ENCODE data around the gene VIM. TPM values are rescaled to one million over a fixed set of nuclear protein-coding genes. Genes with fewer than 3 reads are reported as not detected.

Gene VIM
- total and polyA plus RNA-seq, 2 donors (not counting 1 experiment from before 2014, with no cell fraction given): 343 to 375 TPM

GRCh38 chr10:17215782-17216122 lies 12.3 kb upstream of the VIM start:
- Histone ChIP-seq H3K27ac (ENCODE audit: low read length in 2 of 2) (no peak overlapping the region), H3K4me3 (ENCODE audit: control extremely low read depth in 1 of 5, extremely low read depth in 1 of 5, insufficient read depth in 1 of 5, low read depth in 2 of 5, low read length in 4 of 5) (peak overlapping the region in 1 of 5 experiments; percentile 7), H3K27me3 (replicated peaks in 1 of 4; ENCODE audit: control extremely low read depth in 1 of 4, control insufficient read depth in 3 of 4, insufficient read depth in 4 of 4, low read length in 3 of 4) (no peaks in the 10 kb centered on the region), H3K9ac (ENCODE audit: low read length) (no peak overlapping the region), H3K9me3 (ENCODE audit: control extremely low read depth in 1 of 3, control insufficient read depth in 2 of 3, insufficient read depth in 1 of 3, low read length in 2 of 3) (no peaks in the 10 kb centered on the region), H3K36me3 (replicated peaks in 1 of 2; ENCODE audit: control extremely low read depth in 1 of 2, control insufficient read depth in 1 of 2, extremely low read depth in 1 of 2, insufficient read depth in 2 of 2, low read length in 1 of 2) (peaks cover 0 to 5% of the 10 kb centered on the region in 2 experiments), H3K4me1 (ENCODE audit: control insufficient read depth in 2 of 2, insufficient read depth in 2 of 2, low read length in 2 of 2) (peaks cover 0 to 6% of the 10 kb centered on the region in 2 donors), H2AFZ (ENCODE audit: insufficient read depth, low read depth, low read length, poor library complexity, severe bottlenecking) (no peak overlapping the region), H3K4me2 (replicated peaks; ENCODE audit: low read depth, low read length, poor library complexity, severe bottlenecking) (no peak overlapping the region), H4K20me1 (ENCODE audit: control insufficient read depth, insufficient read depth, low read length, poor library complexity, severe bottlenecking) (no peaks in the 10 kb centered on the region), H3K79me2 (ENCODE audit: control insufficient read depth, insufficient read depth, low read length) (peaks cover 5% of the 10 kb centered on the region)
- Mint-ChIP-seq H3K27me3 (no peaks in the 10 kb centered on the region), H3K27ac (no peak overlapping the region), H3K9me3 (ENCODE audit: insufficient read depth) (no peaks in the 10 kb centered on the region), H3K4me3 (no peak overlapping the region), H3K4me1 (peaks cover 7% of the 10 kb centered on the region)
- ChIA-PET POLR2A (no interaction called here), CTCF (interaction anchor here (0.8 to 1.4 kb wide), 3 partner anchors 9 to 15 kb away, joined by 3 to 8 read pairs (median 3); no protein-coding TSS in a partner anchor)
- intact Hi-C loops (cut with micrococcal nuclease): loop anchor here (1.0 kb wide), 2 partner anchors 9 to 13 kb away; partner anchors contain the start of gene VIM
- TF ChIP-seq CTCF (IDR thresholded peaks at IDR 0.05) (no peak), EZH2 (IDR thresholded peaks at IDR 0.05; ENCODE audit: borderline replicate concordance, insufficient read depth, low read depth, low read length, poor library complexity, severe bottlenecking) (no peak)
- no CpG with 5 or more reads among the region's 2 CpGs for WGBS (ENCODE audit: insufficient coverage)
- no peak for ATAC-seq (ENCODE audit: low read depth)
- DNase-seq: no peak

- Mint-ChIP-seq H3K4me3 (no peak overlapping the region), H3K27ac (peak overlapping the region; percentile 61), H3K9me3 (ENCODE audit: insufficient read depth) (no peaks in the 10 kb centered on the region), H3K4me1 (peaks cover 7% of the 10 kb centered on the region), H3K27me3 (no peaks in the 10 kb centered on the region)
- Histone ChIP-seq H3K4me1 (ENCODE audit: control insufficient read depth in 2 of 2, insufficient read depth in 2 of 2, low read length in 2 of 2) (peaks cover 0 to 6% of the 10 kb centered on the region in 2 donors), H4K20me1 (ENCODE audit: control insufficient read depth, insufficient read depth, low read length, poor library complexity, severe bottlenecking) (no peaks in the 10 kb centered on the region), H3K4me2 (replicated peaks; ENCODE audit: low read depth, low read length, poor library complexity, severe bottlenecking) (no peak overlapping the region), H3K9ac (ENCODE audit: low read length) (no peak overlapping the region), H3K27ac (ENCODE audit: low read length in 2 of 2) (no peak overlapping the region), H2AFZ (ENCODE audit: insufficient read depth, low read depth, low read length, poor library complexity, severe bottlenecking) (no peak overlapping the region), H3K79me2 (ENCODE audit: control insufficient read depth, insufficient read depth, low read length) (peaks cover 9% of the 10 kb centered on the region), H3K27me3 (replicated peaks in 1 of 4; ENCODE audit: control extremely low read depth in 1 of 4, control insufficient read depth in 3 of 4, insufficient read depth in 4 of 4, low read length in 3 of 4) (no peaks in the 10 kb centered on the region), H3K9me3 (ENCODE audit: control extremely low read depth in 1 of 3, control insufficient read depth in 2 of 3, insufficient read depth in 1 of 3, low read length in 2 of 3) (no peaks in the 10 kb centered on the region), H3K4me3 (ENCODE audit: control extremely low read depth in 1 of 5, extremely low read depth in 1 of 5, insufficient read depth in 1 of 5, low read depth in 2 of 5, low read length in 4 of 5) (no peak overlapping the region), H3K36me3 (replicated peaks in 1 of 2; ENCODE audit: control extremely low read depth in 1 of 2, control insufficient read depth in 1 of 2, extremely low read depth in 1 of 2, insufficient read depth in 2 of 2, low read length in 1 of 2) (peaks cover 0 to 5% of the 10 kb centered on the region in 2 experiments)
- 84% methylated on average over 5 of the region's 5 CpGs for WGBS (ENCODE audit: insufficient coverage)
- ATAC-seq (ENCODE audit: low read depth) (peak; percentile 76), DNase-seq (no peak)
- no peak for TF ChIP-seq EZH2 (IDR thresholded peaks at IDR 0.05; ENCODE audit: borderline replicate concordance, insufficient read depth, low read depth, low read length, poor library complexity, severe bottlenecking)
- TF ChIP-seq CTCF (IDR thresholded peaks at IDR 0.05): no peak
- ChIA-PET POLR2A (no interaction called here), CTCF (interaction anchor here (0.9 to 1.4 kb wide), 3 partner anchors 10 to 14 kb away, joined by 3 to 8 read pairs (median 3); no protein-coding TSS in a partner anchor)
- intact Hi-C loops (cut with micrococcal nuclease): loop anchor here (1.0 kb wide), 2 partner anchors 10 to 12 kb away; partner anchors contain the start of gene VIM
Measured at GRCh38 chr10:17216217-17216900, 11.7 kb upstream of the VIM start.
